SU-DHL-6 (cell line): ENCODE measurements around the gene KRTAP9-8.
"Not testable (repeated sequence)": the region's sequence is repeated elsewhere in the genome, so short reads cannot be mapped to it uniquely, and the experiment has no call there.

Experiments used
- H2AFZ ChIP-seq: fragments of 200-600 bp; sonication (generic); 2 replicates; pipeline ENCODE4 v1.6.1; 2014; ENCODE audit warnings: low read depth, mild to moderate bottlenecking, moderate library complexity, mixed read lengths, antibody characterized with exemption, low read length; ENCODE audit not compliant: severe bottlenecking
- H3F3A ChIP-seq: fragments of 200-600 bp; shearing (Covaris generic); 2 replicates; pipeline ENCODE4 v1.6.0; 2016; ENCODE audit warnings: antibody characterized with exemption, mild to moderate bottlenecking; ENCODE audit not compliant: insufficient read depth
- H3K27ac ChIP-seq: fragments of 200-600 bp; sonication (generic); 2 replicates; pipeline ENCODE4 v1.5.1; 2016; ENCODE audit warnings: low read depth, mild to moderate bottlenecking, low read length, moderate library complexity, mixed read lengths
- H3K27me3 ChIP-seq: fragments of 200-600 bp; sonication (generic), shearing (Covaris generic); 2 replicates; pipeline ENCODE4 v1.6.0; 2014; ENCODE audit warnings: mild to moderate bottlenecking, low read length
- H3K36me3 ChIP-seq: fragments of 200-600 bp; sonication (generic); 2 replicates; pipeline ENCODE4 v1.6.1; 2014; ENCODE audit warnings: mild to moderate bottlenecking, low read length, mixed read lengths
- H3K4me2 ChIP-seq: fragments of 300-600, 200-600 bp; shearing (Covaris generic), sonication (generic); 2 replicates; pipeline ENCODE4 v1.6.0; 2014; ENCODE audit warnings: low read length, low read depth, mild to moderate bottlenecking; ENCODE audit not compliant: poor library complexity, severe bottlenecking
- H3K4me3 ChIP-seq: fragments of 200-600 bp; sonication (generic); 2 replicates; pipeline ENCODE4 v1.5.1; 2014; ENCODE audit warnings: antibody characterized with exemption, low read length, mild to moderate bottlenecking, mixed read lengths; ENCODE audit not compliant: insufficient read depth, poor library complexity, severe bottlenecking
- H3K79me2 ChIP-seq: fragments of 200-600 bp; sonication (generic); 2 replicates; pipeline ENCODE4 v1.6.1; 2014; ENCODE audit warnings: mild to moderate bottlenecking, low read length, moderate library complexity; ENCODE audit not compliant: insufficient read depth
- H3K9ac ChIP-seq: fragments of 200-600 bp; sonication (generic); 2 replicates; pipeline ENCODE4 v1.7.0; 2014; ENCODE audit warnings: mild to moderate bottlenecking, low read length
- H3K9me2 ChIP-seq: fragments of 200-600 bp; sonication (generic); replicated peaks from 2 replicates; pipeline ENCODE4 v1.6.1; 2014; ENCODE audit warnings: low read length; ENCODE audit not compliant: insufficient read depth
- H3K9me3 ChIP-seq: fragments of 200-600 bp; sonication (generic); 2 replicates; pipeline ENCODE4 v1.6.1; 2014; ENCODE audit warnings: low read length, mixed read lengths; ENCODE audit not compliant: insufficient read depth
- H4K20me1 ChIP-seq: fragments of 200-600 bp; sonication (generic); 2 replicates; pipeline ENCODE4 v1.6.1; 2014; ENCODE audit warnings: low read depth, mild to moderate bottlenecking, antibody characterized with exemption, low read length, moderate library complexity, mixed read lengths
- EZH2phosphoT487 ChIP-seq: fragments of 200-600 bp; sonication (generic), shearing (Covaris generic); conservative IDR thresholded peaks from 2 replicates; pipeline ENCODE4 v1.6.1; 2018; ENCODE audit warnings: mild to moderate bottlenecking, antibody characterized with exemption, low read length, moderate library complexity, mixed read lengths
- TF ChIP-seq, protein P1 (sequence below): fragments of 200-600 bp; sonication (generic); IDR thresholded peaks from one replicate; pipeline ENCODE4 v1.5.1; 2017; ENCODE audit warnings: antibody characterized with exemption, mild to moderate bottlenecking, low read length, moderate library complexity; ENCODE audit not compliant: insufficient read depth, poor library complexity, severe bottlenecking

KRTAP9-8 gene

DNA sequence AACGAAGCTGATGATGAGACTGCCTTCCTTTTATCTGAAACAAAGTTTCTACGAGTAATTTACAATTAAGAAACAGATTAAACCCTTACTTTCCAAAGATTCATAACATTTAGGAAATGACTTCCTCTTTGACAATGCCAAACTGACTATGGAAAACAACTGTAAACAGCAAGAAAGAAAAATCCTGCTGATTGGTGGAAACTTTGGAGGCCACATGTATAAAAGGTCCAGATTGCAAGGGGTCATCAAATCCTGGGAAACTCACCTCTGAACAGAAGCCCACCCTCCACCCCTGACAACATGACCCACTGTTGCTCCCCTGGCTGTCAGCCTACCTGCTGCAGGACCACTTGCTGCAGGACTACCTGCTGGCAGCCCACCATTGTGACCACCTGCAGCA lies 27.3 kb downstream of the KRTAP9-8 start, which contains the start of gene KRTAP9-6:
KRTAP9-6 (plus strand) TSS at position 301 of the 400 bp plus-strand sequence; CDS start at position 301, 0 bp downstream.
- no peaks in the 10 kb centered on the region for H3K79me2 ChIP-seq
- no peaks in the 10 kb centered on the region for H3K9me3 ChIP-seq
- no peak within 1 kb of the TSS for H2AFZ ChIP-seq
- H3K4me3 ChIP-seq: no peak within 1 kb of the TSS
- no peak within 1 kb of the TSS for H3K4me2 ChIP-seq
- no peak for TF ChIP-seq EZH2phosphoT487
- TF ChIP-seq, protein P1, sequence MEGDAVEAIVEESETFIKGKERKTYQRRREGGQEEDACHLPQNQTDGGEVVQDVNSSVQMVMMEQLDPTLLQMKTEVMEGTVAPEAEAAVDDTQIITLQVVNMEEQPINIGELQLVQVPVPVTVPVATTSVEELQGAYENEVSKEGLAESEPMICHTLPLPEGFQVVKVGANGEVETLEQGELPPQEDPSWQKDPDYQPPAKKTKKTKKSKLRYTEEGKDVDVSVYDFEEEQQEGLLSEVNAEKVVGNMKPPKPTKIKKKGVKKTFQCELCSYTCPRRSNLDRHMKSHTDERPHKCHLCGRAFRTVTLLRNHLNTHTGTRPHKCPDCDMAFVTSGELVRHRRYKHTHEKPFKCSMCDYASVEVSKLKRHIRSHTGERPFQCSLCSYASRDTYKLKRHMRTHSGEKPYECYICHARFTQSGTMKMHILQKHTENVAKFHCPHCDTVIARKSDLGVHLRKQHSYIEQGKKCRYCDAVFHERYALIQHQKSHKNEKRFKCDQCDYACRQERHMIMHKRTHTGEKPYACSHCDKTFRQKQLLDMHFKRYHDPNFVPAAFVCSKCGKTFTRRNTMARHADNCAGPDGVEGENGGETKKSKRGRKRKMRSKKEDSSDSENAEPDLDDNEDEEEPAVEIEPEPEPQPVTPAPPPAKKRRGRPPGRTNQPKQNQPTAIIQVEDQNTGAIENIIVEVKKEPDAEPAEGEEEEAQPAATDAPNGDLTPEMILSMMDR: no peak
- no peak within 1 kb of the TSS for H3K9ac ChIP-seq
- H3K27ac ChIP-seq: no peak within 1 kb of the TSS
- no peaks in the 10 kb centered on the region for H3K36me3 ChIP-seq
- H3K9me2 ChIP-seq: no peaks in the 10 kb centered on the region
- H3K27me3 ChIP-seq: no peaks in the 10 kb centered on the region
- no peaks in the 10 kb centered on the region for H4K20me1 ChIP-seq
- H3F3A ChIP-seq: no peaks in the 10 kb centered on the region

DNA sequence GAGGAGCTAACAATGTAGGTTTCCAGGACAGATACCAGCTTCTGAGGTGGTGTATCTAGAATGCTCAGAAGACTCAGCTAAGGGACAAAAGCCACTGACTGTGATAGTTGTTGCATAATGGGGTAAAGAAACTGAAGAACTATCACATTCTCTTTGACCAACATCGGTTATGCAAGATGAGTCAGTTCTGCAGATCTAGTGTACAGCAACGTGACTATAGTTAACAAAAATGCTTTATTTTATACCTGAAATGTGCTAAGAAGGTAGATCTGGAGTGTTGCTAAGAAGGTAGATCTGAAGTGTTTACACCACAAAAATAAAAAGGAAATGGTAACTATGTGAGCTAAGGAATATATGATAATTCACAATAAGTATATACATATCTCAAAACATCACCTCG lies 29.9 kb downstream of the KRTAP9-8 start:
- Histone ChIP-seq H3F3A (no peaks in the 10 kb centered on the region), H3K9ac (no peak overlapping the region), H3K9me2 (no peaks in the 10 kb centered on the region), H3K4me2 (no peak overlapping the region), H3K27me3 (no peaks in the 10 kb centered on the region), H3K9me3 (no peaks in the 10 kb centered on the region), H2AFZ (no peak overlapping the region), H4K20me1 (no peaks in the 10 kb centered on the region), H3K36me3 (no peaks in the 10 kb centered on the region), H3K27ac (no peak overlapping the region), H3K79me2 (no peaks in the 10 kb centered on the region), H3K4me3 (no peak overlapping the region)
- TF ChIP-seq, protein P1: no peak
- TF ChIP-seq EZH2phosphoT487: no peak

DNA sequence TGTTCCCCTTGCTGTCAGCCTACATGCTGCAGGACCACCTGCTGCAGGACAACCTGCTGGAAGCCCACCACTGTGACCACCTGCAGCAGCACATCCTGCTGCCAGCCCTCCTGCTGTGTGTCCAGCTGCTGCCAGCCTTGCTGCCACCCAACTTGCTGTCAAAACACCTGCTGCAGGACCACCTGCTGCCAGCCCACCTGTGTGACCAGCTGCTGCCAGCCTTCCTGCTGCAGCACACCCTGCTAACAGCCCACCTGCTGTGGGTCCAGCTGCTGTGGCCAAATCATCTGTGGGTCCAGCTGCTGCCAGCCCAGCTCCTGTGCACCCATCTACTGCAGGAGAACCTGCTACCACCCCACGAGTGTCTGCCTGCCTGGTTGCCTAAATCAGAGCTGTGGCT lies 33.5 kb downstream of the KRTAP9-8 start:
- H3K27ac ChIP-seq, H3K9me3 ChIP-seq, H4K20me1 ChIP-seq, H3K9ac ChIP-seq, H3F3A ChIP-seq, H3K4me2 ChIP-seq, H3K79me2 ChIP-seq, H2AFZ ChIP-seq, H3K36me3 ChIP-seq, H3K9me2 ChIP-seq, H3K4me3 ChIP-seq, H3K27me3 ChIP-seq: not testable (repeated sequence)

DNA sequence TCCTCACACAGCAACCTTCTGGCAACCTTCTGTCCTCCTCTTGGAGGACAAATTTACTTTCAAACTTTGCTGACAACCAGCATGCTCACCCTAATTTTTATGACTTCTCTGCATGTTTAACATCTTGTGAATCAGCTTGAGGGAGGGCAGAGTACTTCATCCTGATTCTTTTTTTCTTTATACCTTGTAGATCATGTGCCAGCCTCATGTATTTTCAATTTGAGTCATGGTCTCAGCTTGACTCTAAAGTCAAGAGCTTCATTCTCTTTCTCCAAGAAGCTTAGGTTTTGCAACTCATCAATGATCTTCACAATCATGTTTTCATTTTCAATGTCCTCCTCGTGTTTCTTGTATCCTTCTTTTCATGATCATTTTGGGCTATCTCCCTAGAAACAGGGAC lies 34.1 kb downstream of the KRTAP9-8 start:
- H3F3A ChIP-seq: no peaks in the 10 kb centered on the region
- H4K20me1 ChIP-seq: no peaks in the 10 kb centered on the region
- H3K4me3 ChIP-seq: no peak overlapping the region
- H3K27me3 ChIP-seq: no peaks in the 10 kb centered on the region
- no peaks in the 10 kb centered on the region for H3K9me2 ChIP-seq
- no peak overlapping the region for H3K27ac ChIP-seq
- no peaks in the 10 kb centered on the region for H3K79me2 ChIP-seq
- TF ChIP-seq EZH2phosphoT487: no peak
- TF ChIP-seq, protein P1: no peak
- H3K9me3 ChIP-seq: no peaks in the 10 kb centered on the region
- no peak overlapping the region for H3K9ac ChIP-seq
- H3K4me2 ChIP-seq: no peak overlapping the region
- H3K36me3 ChIP-seq: no peaks in the 10 kb centered on the region
- no peak overlapping the region for H2AFZ ChIP-seq

DNA sequence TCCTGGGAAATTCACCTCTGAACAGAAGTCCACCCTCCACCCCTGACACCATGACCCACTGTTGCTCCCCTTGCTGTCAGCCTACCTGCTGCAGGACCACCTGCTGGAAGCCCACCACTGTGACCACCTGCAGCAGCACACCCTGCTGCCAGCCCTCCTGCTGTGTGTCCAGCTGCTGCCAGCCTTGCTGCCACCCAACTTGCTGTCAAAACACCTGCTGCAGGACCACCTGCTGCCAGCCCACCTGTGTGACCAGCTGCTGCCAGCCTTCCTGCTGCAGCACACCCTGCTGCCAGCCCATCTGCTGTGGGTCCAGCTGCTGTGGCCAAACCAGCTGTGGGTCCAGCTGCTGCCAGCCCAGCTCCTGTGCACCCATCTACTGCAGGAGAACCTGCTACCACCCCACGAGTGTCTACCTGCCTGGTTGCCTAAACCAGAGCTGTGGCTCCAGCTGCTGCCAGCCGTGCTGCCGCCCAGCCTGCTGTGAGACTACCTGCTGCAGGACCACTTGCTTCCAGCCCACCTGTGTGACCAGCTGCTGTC lies 37.9 kb downstream of the KRTAP9-8 start, which contains the start of gene KRTAP9-7:
KRTAP9-7 (plus strand) TSS at position 51 of the 543 bp plus-strand sequence; CDS start at position 51, 0 bp downstream.
- H3K4me2 ChIP-seq, H3K27ac ChIP-seq, H3K79me2 ChIP-seq, H2AFZ ChIP-seq, H4K20me1 ChIP-seq, H3K4me3 ChIP-seq, H3F3A ChIP-seq, H3K9me2 ChIP-seq, H3K9me3 ChIP-seq, H3K9ac ChIP-seq, H3K36me3 ChIP-seq, H3K27me3 ChIP-seq: not testable (repeated sequence)
